GM12875 (cell line): ENCODE results near the gene AGAP2.
"Not testable (repeated sequence)": the region's sequence is repeated elsewhere in the genome, so short reads cannot be mapped to it uniquely, and the experiment has no call there.

Experiments
- H3K4me3 ChIP-seq: one replicate; pipeline ENCODE4 v1.5.1; 2011; ENCODE audit warnings: low read depth, low read length, control low read depth
- TF ChIP-seq, protein P1 (sequence below): IDR thresholded peaks from 2 replicates; pipeline ENCODE4 v1.5.1; 2011; ENCODE audit warnings: low read depth, mild to moderate bottlenecking, control low read depth, inconsistent platforms, low read length, moderate library complexity, borderline replicate concordance; ENCODE audit not compliant: insufficient read depth

The AGAP2 gene

DNA sequence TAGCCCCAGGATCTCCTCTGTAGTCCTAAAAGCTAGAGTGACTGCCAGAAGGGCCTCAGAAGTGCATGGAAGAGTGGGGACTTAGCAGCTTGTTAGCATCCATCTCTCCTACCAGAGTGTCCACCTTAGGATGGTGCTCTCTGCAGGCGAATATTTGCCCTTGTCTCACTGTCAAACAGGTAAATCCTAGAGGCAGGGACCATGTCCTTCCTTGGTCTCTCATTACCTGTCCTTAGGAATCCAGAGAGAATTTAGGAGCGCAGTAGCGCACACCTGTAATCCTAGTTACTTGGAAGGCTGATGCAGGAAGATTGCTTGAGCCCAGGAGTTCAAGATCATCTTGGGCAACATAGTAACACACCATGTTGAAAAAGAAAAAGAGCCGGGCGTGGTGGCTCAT lies 21.4 kb downstream of the AGAP2 start:
- TF ChIP-seq, protein P1, sequence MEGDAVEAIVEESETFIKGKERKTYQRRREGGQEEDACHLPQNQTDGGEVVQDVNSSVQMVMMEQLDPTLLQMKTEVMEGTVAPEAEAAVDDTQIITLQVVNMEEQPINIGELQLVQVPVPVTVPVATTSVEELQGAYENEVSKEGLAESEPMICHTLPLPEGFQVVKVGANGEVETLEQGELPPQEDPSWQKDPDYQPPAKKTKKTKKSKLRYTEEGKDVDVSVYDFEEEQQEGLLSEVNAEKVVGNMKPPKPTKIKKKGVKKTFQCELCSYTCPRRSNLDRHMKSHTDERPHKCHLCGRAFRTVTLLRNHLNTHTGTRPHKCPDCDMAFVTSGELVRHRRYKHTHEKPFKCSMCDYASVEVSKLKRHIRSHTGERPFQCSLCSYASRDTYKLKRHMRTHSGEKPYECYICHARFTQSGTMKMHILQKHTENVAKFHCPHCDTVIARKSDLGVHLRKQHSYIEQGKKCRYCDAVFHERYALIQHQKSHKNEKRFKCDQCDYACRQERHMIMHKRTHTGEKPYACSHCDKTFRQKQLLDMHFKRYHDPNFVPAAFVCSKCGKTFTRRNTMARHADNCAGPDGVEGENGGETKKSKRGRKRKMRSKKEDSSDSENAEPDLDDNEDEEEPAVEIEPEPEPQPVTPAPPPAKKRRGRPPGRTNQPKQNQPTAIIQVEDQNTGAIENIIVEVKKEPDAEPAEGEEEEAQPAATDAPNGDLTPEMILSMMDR: no peak
- H3K4me3 ChIP-seq: no peak overlapping the region

DNA sequence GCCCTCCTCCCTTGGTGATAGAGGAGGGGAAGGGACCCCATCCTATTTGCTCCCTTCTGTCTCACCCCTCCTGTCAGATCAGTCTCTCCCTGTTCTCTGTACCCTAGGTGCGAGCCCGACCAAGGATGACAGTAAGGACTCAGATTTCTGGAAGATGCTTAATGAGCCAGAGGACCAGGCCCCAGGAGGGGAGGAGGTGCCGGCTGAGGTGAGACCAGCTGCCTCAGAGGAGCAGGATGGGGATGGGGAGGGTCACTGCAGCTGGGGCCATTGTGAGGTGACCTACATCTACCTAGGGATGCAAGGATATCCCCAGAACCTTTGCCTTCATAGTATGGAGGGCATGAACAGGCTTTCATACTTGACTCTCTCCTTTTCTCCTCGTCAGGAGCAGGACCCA lies 22.2 kb downstream of the AGAP2 start:
- TF ChIP-seq, protein P1: no peak
- H3K4me3 ChIP-seq: no peak overlapping the region

DNA sequence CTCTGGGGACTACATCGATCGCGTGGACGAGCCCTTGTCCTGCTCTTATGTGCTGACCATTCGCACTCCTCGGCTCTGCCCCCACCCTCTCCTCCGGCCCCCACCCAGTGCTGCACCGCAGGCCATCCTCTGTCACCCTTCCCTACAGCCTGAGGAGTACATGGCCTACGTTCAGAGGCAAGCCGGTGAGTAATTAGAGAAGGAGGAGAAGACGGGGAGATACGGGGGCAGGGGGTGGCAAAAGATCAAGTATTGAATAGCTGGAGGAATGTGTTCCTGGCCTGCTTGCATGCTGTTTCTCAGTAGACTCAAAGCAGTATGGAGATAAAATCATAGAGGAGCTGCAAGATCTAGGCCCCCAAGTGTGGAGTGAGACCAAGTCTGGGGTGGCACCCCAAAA lies 22.8 kb downstream of the AGAP2 start:
- no peak overlapping the region for H3K4me3 ChIP-seq
- TF ChIP-seq, protein P1: no peak

DNA sequence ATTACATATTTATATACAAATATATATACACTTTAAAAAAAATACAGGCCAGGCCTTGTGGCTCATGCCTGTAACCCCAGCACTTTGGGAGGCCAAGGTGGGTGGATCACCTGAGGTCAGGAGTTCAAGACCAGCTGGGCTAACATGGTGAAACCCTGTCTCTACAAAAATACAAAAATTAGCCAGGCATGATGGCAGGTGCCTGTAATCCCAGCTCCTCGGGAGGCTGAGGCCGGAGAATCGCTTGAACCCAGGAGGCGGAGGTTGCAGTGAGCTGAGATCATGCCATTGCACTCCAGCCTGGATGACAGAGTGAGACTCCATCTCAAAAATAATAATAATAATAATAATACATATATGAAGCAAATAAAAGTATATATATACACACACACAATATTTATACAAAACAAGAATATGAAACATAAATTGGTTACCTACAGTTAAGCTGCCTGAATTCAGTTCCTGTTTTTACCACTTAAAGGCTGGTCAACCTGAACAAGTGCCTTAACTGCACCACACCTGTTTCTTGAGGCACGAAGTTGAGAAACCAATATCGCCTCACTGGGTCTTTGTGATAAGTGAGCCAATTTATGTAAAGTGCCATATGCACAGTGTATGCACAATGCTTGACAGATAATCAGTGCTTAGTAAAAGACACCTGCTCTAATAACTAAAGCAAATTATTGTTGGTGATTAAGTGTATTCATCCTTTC lies 23.4 kb downstream of the AGAP2 start:
- not testable (repeated sequence) for H3K4me3 ChIP-seq

DNA sequence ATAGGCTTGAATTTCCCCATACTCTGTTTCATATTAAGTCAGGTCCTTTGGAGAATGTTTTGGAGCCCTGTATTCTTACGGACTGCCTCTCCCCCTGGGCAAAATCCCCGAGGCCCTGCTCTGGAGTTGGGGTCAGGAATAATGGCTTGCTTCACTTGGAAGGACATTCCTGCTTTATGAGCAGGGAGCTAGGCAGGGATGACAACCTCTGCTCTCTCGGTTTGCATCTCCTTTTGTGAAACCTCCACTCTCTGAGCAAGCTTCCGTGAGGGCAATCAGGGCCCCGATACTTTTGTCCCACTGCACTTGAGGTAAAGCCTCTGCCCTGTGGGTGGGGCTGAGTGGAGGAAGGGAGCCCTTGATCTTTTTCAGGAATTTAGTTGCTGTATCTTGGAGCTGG lies 25.3 kb downstream of the AGAP2 start:
- TF ChIP-seq, protein P1: no peak
- H3K4me3 ChIP-seq: no peak overlapping the region

DNA sequence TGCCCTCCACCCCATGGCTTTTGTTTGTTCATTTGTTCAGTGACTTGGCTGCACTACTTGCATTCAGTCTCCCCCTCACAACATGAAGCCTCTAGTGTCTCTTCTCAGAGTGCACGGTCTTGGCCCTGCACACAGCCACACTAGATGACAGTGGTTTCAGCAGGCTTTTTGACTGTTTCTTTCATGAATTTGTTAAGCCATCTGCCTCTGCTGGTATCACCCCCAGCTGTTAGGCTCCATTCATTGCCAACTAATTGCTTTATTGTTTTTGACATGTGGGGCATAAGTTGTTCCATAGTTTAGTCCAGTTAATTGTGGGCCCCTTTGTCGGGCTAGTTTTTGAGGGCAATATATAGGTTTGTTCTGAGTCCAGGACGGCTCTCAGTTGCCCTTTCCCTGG lies 25.8 kb downstream of the AGAP2 start:
- no peak overlapping the region for H3K4me3 ChIP-seq
- TF ChIP-seq, protein P1: no peak

DNA sequence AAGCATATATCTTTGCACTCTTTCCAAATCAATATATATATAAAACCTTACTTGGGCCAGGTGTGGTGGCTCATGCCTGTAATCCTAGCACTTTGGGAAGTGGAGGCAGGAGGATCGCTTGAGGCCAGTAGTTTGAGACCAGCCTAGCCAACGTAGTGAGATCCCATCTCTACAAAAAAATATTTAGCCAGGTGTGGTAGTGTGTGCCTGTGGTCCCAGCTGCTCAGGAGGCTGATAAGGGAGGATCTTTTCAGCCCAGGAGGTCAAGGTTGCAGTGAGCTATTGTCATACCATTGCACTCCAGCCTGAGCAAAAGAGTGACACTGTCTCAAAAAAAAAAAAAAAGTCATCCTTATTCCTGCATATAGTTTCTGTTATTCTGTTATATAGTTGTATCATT lies 30.2 kb downstream of the AGAP2 start:
- TF ChIP-seq, protein P1: no peak
- no peak overlapping the region for H3K4me3 ChIP-seq
